ENCODE data around the gene MFSD6.

DNA sequence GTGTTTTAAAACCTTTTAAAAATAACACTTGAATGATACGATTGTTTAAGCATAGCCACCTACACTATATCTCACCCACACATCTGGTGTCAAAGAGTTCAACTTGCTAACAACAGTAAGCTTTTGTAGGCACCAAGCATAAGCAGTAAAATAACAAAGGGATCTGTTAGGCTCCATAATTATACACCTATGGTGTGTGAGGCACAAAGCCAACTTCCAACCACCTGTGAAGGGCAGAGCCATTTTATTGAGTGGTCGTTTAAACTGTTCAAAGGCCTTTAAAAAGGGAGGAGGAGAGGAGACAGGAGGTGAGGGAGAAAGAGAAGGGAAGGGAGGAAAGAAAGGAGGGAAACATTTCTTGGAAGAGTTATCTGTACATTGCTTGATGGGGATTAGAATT, 98.5 kb downstream of the MFSD6 start:
- TF ChIP-seq RAD21 (IDR thresholded peaks at IDR 0.05; ENCODE audit: low read depth) (no peak), TAF1 (IDR thresholded peaks at IDR 0.05; ENCODE audit: low read depth) (no peak), YY1 (IDR thresholded peaks at IDR 0.05; ENCODE audit: low read depth) (no peak), EP300 (IDR thresholded peaks at IDR 0.05; ENCODE audit: borderline replicate concordance) (no peak), EGR1 (IDR thresholded peaks at IDR 0.05) (no peak), CEBPB (IDR thresholded peaks at IDR 0.05) (no peak), FOXM1 (IDR thresholded peaks at IDR 0.05; ENCODE audit: borderline replicate concordance, low read depth) (no peak), TCF12 (IDR thresholded peaks at IDR 0.05; ENCODE audit: low read depth) (no peak), CREB1 (IDR thresholded peaks at IDR 0.05; ENCODE audit: low read depth) (no peak), TEAD4 (IDR thresholded peaks at IDR 0.05) (no peak)
- TF ChIP-seq, protein P1, sequence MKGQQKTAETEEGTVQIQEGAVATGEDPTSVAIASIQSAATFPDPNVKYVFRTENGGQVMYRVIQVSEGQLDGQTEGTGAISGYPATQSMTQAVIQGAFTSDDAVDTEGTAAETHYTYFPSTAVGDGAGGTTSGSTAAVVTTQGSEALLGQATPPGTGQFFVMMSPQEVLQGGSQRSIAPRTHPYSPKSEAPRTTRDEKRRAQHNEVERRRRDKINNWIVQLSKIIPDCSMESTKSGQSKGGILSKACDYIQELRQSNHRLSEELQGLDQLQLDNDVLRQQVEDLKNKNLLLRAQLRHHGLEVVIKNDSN (IDR thresholded peaks at IDR 0.05): no peak
- TF ChIP-seq, protein P2, sequence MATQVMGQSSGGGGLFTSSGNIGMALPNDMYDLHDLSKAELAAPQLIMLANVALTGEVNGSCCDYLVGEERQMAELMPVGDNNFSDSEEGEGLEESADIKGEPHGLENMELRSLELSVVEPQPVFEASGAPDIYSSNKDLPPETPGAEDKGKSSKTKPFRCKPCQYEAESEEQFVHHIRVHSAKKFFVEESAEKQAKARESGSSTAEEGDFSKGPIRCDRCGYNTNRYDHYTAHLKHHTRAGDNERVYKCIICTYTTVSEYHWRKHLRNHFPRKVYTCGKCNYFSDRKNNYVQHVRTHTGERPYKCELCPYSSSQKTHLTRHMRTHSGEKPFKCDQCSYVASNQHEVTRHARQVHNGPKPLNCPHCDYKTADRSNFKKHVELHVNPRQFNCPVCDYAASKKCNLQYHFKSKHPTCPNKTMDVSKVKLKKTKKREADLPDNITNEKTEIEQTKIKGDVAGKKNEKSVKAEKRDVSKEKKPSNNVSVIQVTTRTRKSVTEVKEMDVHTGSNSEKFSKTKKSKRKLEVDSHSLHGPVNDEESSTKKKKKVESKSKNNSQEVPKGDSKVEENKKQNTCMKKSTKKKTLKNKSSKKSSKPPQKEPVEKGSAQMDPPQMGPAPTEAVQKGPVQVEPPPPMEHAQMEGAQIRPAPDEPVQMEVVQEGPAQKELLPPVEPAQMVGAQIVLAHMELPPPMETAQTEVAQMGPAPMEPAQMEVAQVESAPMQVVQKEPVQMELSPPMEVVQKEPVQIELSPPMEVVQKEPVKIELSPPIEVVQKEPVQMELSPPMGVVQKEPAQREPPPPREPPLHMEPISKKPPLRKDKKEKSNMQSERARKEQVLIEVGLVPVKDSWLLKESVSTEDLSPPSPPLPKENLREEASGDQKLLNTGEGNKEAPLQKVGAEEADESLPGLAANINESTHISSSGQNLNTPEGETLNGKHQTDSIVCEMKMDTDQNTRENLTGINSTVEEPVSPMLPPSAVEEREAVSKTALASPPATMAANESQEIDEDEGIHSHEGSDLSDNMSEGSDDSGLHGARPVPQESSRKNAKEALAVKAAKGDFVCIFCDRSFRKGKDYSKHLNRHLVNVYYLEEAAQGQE (IDR thresholded peaks at IDR 0.05; ENCODE audit: low read depth): no peak
- TF ChIP-seq, protein P3, sequence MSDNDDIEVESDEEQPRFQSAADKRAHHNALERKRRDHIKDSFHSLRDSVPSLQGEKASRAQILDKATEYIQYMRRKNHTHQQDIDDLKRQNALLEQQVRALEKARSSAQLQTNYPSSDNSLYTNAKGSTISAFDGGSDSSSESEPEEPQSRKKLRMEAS (IDR thresholded peaks at IDR 0.05): no peak

Measured in Ishikawa (cell line).